Loucy (cell line): Measurements from ENCODE around the gene ABHD15.

Experiments used
- CTCF ChIP-seq: fragments of 200-600 bp; sonication (generic); conservative IDR thresholded peaks from 2 replicates; pipeline ENCODE4 v1.5.1; 2014; ENCODE audit warnings: mild to moderate bottlenecking, antibody characterized with exemption, low read length
- EZH2phosphoT487 ChIP-seq: fragments of 200-600 bp; IDR thresholded peaks from 2 replicates; pipeline ENCODE4 v1.6.1; 2018; ENCODE audit warnings: antibody characterized with exemption, mild to moderate bottlenecking, moderate library complexity, borderline replicate concordance

- TF ChIP-seq CTCF (no peak), EZH2phosphoT487 (no peak)
These were observed 36.4 kb upstream of the ABHD15 start for GRCh38 chr17:29603109-29603674.
